Measurements from ENCODE around the gene PTPRN2. TPM values are rescaled to one million over a fixed set of nuclear protein-coding genes. Genes with fewer than 3 reads are reported as not detected.

The PTPRN2 gene
- total and polyA plus RNA-seq, 2 of the 8 experiments (the other 6 are each of a cell fraction or from before 2014, with no cell fraction given), result 2.6 to 4.5 TPM

GRCh38 chr7:158422196-158422886 is 165.3 kb downstream of the PTPRN2 start (continued):
- TF ChIP-seq E2F6 (IDR thresholded peaks at IDR 0.05), result no peak
- no peak for TF ChIP-seq EZH2 (IDR thresholded peaks at IDR 0.05; ENCODE audit: low read depth, low read length, severe bottlenecking)
- TF ChIP-seq MAX (IDR thresholded peaks at IDR 0.05), result no peak

Measured in H1 (cell line).